Stimulated activated CD8-positive, alpha-beta memory T cell treated with anti-CD3 and anti-CD28 coated beads, Interleukin-7, amount 100 ng/mL, for 4 hours (primary cell): Measurements from ENCODE around the gene SGPL1.
"Not testable (repeated sequence)": the region's sequence is repeated elsewhere in the genome, so short reads cannot be mapped to it uniquely, and the experiment has no call there.

Experiments
- DNase-seq, 2 donors: peaks; one replicate each; pipeline ENCODE4 v3.0.0-alpha.2; 2020; ENCODE audit warnings: low read depth in 2 of 2

The SGPL1 gene

GRCh38 chr10:70843333-70843732 is 27.6 kb downstream of the SGPL1 start:
- DNase-seq, result no peak

GRCh38 chr10:70843776-70844489 is 28.2 kb downstream of the SGPL1 start:
- no peak for DNase-seq

GRCh38 chr10:70845256-70845655 is 29.5 kb downstream of the SGPL1 start:
- no peak for DNase-seq

- DNase-seq, result no peak
Measured at GRCh38 chr10:70845816-70846215, 30.1 kb downstream of the SGPL1 start.

DNA sequence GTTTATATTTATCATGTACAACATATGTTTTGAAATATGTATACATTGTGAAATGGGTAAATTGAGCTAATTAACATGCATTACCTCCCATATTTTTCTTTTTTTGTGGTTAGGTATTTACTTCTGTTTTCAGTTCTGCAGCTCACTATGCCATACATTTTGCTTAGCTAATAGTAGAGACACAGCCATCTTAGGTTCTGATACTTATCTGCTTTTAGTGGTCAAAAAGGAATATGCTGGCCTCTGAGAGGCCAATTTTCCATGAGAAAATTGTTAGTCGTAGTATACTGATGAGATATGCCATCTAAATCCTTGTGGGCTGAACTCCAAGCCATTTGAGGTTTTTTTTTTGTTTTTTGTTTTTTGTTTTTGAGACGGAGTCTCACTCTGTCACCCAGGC is 31.0 kb downstream of the SGPL1 start:
- no peak for DNase-seq

DNA sequence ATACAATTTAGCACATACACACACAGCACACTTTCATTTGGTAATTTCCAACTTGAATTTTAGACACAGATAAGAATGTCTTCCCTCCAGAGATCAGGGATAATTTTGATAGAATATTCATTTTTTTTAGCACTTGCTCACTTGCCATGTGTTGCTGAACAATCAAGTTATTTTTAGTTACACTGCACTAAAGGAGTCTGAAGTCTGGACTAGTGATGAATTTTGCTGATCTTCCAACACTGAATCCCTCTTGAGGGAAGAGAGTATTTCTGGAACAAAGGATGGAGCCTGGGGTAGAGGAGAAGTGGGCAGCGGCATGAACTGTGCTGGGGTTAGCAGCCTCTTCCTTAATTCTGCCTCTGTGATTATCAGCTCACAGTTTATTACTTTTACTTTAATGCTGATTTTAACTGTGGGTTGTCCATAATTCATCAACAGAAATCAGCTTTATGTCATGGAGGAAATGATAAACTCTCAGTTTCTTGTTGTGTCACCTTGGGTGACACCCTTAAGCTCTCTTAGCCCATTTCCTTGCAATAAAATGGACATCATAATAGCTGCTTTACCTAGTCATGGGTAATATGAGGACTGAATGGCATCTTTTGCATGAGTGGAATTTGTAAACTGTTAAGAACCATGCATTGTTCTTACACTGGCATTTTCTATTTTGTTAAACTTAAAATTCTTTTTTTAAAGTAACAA is 32.1 kb downstream of the SGPL1 start:
- no peak for DNase-seq

- no peak for DNase-seq
Measured at GRCh38 chr10:70849582-70850016, 33.9 kb downstream of the SGPL1 start.

- no peak for DNase-seq
Measured at GRCh38 chr10:70850097-70850496, 34.3 kb downstream of the SGPL1 start.

GRCh38 chr10:70851597-70852475 is 36.1 kb downstream of the SGPL1 start:
- DNase-seq, result no peak

GRCh38 chr10:70853038-70853437 is 37.3 kb downstream of the SGPL1 start:
- no peak for DNase-seq

DNA sequence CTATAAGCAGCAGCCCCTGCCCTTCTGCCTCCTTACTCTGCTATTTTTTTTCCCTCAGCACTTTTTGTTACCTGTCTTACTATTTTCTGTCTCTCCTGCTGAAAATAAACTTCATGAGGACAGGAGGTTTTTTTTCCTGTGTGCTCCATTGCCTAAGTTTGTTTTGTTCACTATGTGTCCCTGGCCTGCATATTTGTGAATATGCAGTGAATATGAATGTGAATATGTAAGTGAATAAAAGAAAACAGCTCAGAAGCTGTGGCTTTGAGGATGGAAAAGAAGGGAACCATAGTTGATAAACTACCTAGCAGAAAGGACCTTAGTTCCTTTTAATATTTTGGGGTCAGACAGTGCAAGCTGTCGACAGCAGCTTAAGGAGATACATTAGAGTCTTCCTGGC is 37.7 kb downstream of the SGPL1 start:
- no peak for DNase-seq

- no peak for DNase-seq
Measured at GRCh38 chr10:70856454-70856853, 40.7 kb downstream of the SGPL1 start.

- no peak for DNase-seq
Measured at GRCh38 chr10:70858759-70859158, 43.0 kb downstream of the SGPL1 start.

- not testable (repeated sequence) for DNase-seq
Measured at GRCh38 chr10:70861495-70862197, 45.9 kb downstream of the SGPL1 start.

- no peak for DNase-seq
Measured at GRCh38 chr10:70863470-70864160, 47.9 kb downstream of the SGPL1 start.

- no peak for DNase-seq
Measured at GRCh38 chr10:70864935-70865334, 49.2 kb downstream of the SGPL1 start.

- DNase-seq, result no peak
Measured at GRCh38 chr10:70866424-70866823, 50.7 kb downstream of the SGPL1 start.

GRCh38 chr10:70872291-70872690 is 56.5 kb downstream of the SGPL1 start:
- DNase-seq, result no peak

- DNase-seq, result no peak
Measured at GRCh38 chr10:70874061-70874460, 58.3 kb downstream of the SGPL1 start.

GRCh38 chr10:70879207-70879606 is 63.5 kb downstream of the SGPL1 start:
- no peak for DNase-seq

GRCh38 chr10:70880077-70880534 is 64.4 kb downstream of the SGPL1 start:
- peak; percentile 54 to 67 for DNase-seq
